Neural cell (in vitro differentiated cells): ENCODE results near the gene PAK5. TPM values are rescaled to one million over a fixed set of nuclear protein-coding genes. Genes with fewer than 3 reads are reported as not detected.

Experiments used
- H2AFZ ChIP-seq: fragments of 200-600, 300-800 bp; sonication (generic), shearing (Covaris generic); 2 replicates; pipeline ENCODE4 v1.6.0; 2014; ENCODE audit warnings: low read depth, mild to moderate bottlenecking, antibody characterized with exemption, low read length, moderate library complexity
- H3F3A ChIP-seq: fragments of 200-600 bp; shearing (Covaris generic); 2 replicates; pipeline ENCODE4 v1.6.1; 2016; ENCODE audit warnings: mild to moderate bottlenecking, moderate library complexity, mixed read lengths, antibody characterized with exemption, low read length; ENCODE audit not compliant: insufficient read depth, poor library complexity, severe bottlenecking
- H3K27ac ChIP-seq: fragments of 200-600, 300-800 bp; sonication (generic), shearing (Covaris generic); 2 replicates; pipeline ENCODE4 v1.5.1; 2014; ENCODE audit warnings: mild to moderate bottlenecking, low read length, moderate library complexity
- H3K27me3 ChIP-seq: fragments of 300-800, 200-600 bp; sonication (generic), shearing (Covaris generic); 2 replicates; pipeline ENCODE4 v1.6.0; 2014; ENCODE audit warnings: mild to moderate bottlenecking, low read depth, low read length, moderate library complexity; ENCODE audit not compliant: insufficient read depth
- H3K36me3 ChIP-seq: fragments of 300-800, 200-600 bp; sonication (generic), shearing (Covaris generic); 2 replicates; pipeline ENCODE4 v1.5.1; 2014; ENCODE audit warnings: mild to moderate bottlenecking, antibody characterized with exemption, low read length, moderate library complexity; ENCODE audit not compliant: insufficient read depth
- H3K4me2 ChIP-seq: fragments of 300-800, 200-600 bp; sonication (generic), shearing (Covaris generic); 2 replicates; pipeline ENCODE4 v1.6.0; 2014; ENCODE audit warnings: mild to moderate bottlenecking, low read length
- H3K4me3 ChIP-seq: fragments of 300-800, 200-600 bp; sonication (generic), shearing (Covaris generic); 2 replicates; pipeline ENCODE4 v1.5.1; 2014; ENCODE audit warnings: mild to moderate bottlenecking, low read length, moderate library complexity
- H3K79me2 ChIP-seq: fragments of 200-600 bp; shearing (Covaris generic); replicated peaks from 2 replicates; pipeline ENCODE4 v1.6.0; 2014; ENCODE audit warnings: mild to moderate bottlenecking, low read length, moderate library complexity; ENCODE audit not compliant: insufficient read depth
- H3K9ac ChIP-seq: fragments of 300-800, 200-600 bp; sonication (generic), shearing (Covaris generic); 2 replicates; pipeline ENCODE4 v1.6.1; 2016; ENCODE audit warnings: mild to moderate bottlenecking, low read length, mixed read lengths
- H3K9me2 ChIP-seq: fragments of 200-600 bp; shearing (Covaris generic); 2 replicates; pipeline ENCODE4 v1.6.1; 2016; ENCODE audit warnings: mild to moderate bottlenecking, low read length, mixed read lengths; ENCODE audit not compliant: insufficient read depth
- H3K9me3 ChIP-seq: fragments of 200-600, 300-800 bp; sonication (generic), shearing (Covaris generic); 2 replicates; pipeline ENCODE4 v1.6.1; 2016; ENCODE audit warnings: mild to moderate bottlenecking, mixed run types, low read length, moderate library complexity, mixed read lengths
- H4K20me1 ChIP-seq: fragments of 200-600 bp; shearing (Covaris generic); 2 replicates; pipeline ENCODE4 v1.6.1; 2016; ENCODE audit warnings: mild to moderate bottlenecking, mixed run types; ENCODE audit not compliant: insufficient read depth
- CTCF ChIP-seq: fragments of 450-650 bp; IDR thresholded peaks from 2 replicates; pipeline ENCODE4 v1.5.1; 2014; ENCODE audit warnings: antibody characterized with exemption, mild to moderate bottlenecking, moderate library complexity; ENCODE audit not compliant: poor library complexity, severe bottlenecking
- EP300 ChIP-seq: fragments of 450-650 bp; conservative IDR thresholded peaks from 2 replicates; pipeline ENCODE4 v1.6.1; 2014; ENCODE audit warnings: antibody characterized with exemption, mild to moderate bottlenecking, moderate library complexity; ENCODE audit not compliant: poor library complexity, severe bottlenecking
- EZH2 ChIP-seq: fragments of 200-600, 300-800 bp; shearing (Covaris generic), sonication (generic); IDR thresholded peaks from 2 replicates; pipeline ENCODE4 v1.6.1; 2014; ENCODE audit warnings: antibody characterized with exemption, low read length, borderline replicate concordance, mild to moderate bottlenecking; ENCODE audit not compliant: insufficient read depth, poor library complexity, severe bottlenecking
- MXI1 ChIP-seq: fragments of 450-650 bp; conservative IDR thresholded peaks from 2 replicates; pipeline ENCODE4 v1.6.1; 2014; ENCODE audit warnings: antibody characterized with exemption, mild to moderate bottlenecking; ENCODE audit not compliant: poor library complexity, severe bottlenecking
- POLR2AphosphoS5 ChIP-seq: IDR thresholded peaks from 2 replicates; pipeline ENCODE4 v1.6.1; 2012
- RAD21 ChIP-seq: fragments of 450-650 bp; conservative IDR thresholded peaks from 2 replicates; pipeline ENCODE4 v1.6.1; 2014; ENCODE audit warnings: antibody characterized with exemption, mild to moderate bottlenecking, moderate library complexity
- REST ChIP-seq: IDR thresholded peaks from 2 replicates; pipeline ENCODE4 v1.6.1; 2012; ENCODE audit warnings: borderline replicate concordance
- SMC3 ChIP-seq: fragments of 450-650 bp; conservative IDR thresholded peaks from 2 replicates; pipeline ENCODE4 v1.6.1; 2014; ENCODE audit warnings: antibody characterized with exemption, mild to moderate bottlenecking, moderate library complexity; ENCODE audit not compliant: poor library complexity
- TAF1 ChIP-seq: IDR thresholded peaks from 2 replicates; pipeline ENCODE4 v1.6.1; 2012; ENCODE audit warnings: low read depth
- polyA plus RNA-seq: library from polyadenylated mRNA; depleted of rRNA; stranded (reverse); fragments of >200 nt; gene quantifications from 2 replicates; pipeline ENCODE4 v1.2.3, GENCODE V29; 2014

Gene PAK5
- polyA plus RNA-seq, 1 donor from 2014 or later: 48.3 TPM

GRCh38 chr20:9630554-9630953, 208.3 kb downstream of the PAK5 start:
- Histone ChIP-seq H3K9ac (no peak overlapping the region), H3K79me2 (no peaks in the 10 kb centered on the region), H3K4me3 (no peak overlapping the region), H3F3A (no peaks in the 10 kb centered on the region), H3K27ac (no peak overlapping the region), H2AFZ (no peak overlapping the region), H3K36me3 (no peaks in the 10 kb centered on the region), H3K27me3 (no peaks in the 10 kb centered on the region), H3K9me3 (no peaks in the 10 kb centered on the region), H3K9me2 (no peaks in the 10 kb centered on the region), H3K4me2 (no peak overlapping the region), H4K20me1 (no peaks in the 10 kb centered on the region)
- TF ChIP-seq RAD21: no peak
- TF ChIP-seq CTCF: no peak
- no peak for TF ChIP-seq POLR2AphosphoS5
- TF ChIP-seq EZH2: no peak
- no peak for TF ChIP-seq REST
- no peak for TF ChIP-seq TAF1
- TF ChIP-seq MXI1: no peak
- TF ChIP-seq EP300: no peak
- TF ChIP-seq SMC3: no peak

GRCh38 chr20:9629831-9630230, 209.0 kb downstream of the PAK5 start:
- no peaks in the 10 kb centered on the region for H3K9me3 ChIP-seq
- H3K27ac ChIP-seq: no peak overlapping the region

GRCh38 chr20:9628589-9628988, 210.3 kb downstream of the PAK5 start:
- no peaks in the 10 kb centered on the region for H3K36me3 ChIP-seq
- no peaks in the 10 kb centered on the region for H3K9me2 ChIP-seq
- H3K9me3 ChIP-seq: no peaks in the 10 kb centered on the region
- H3K9ac ChIP-seq: no peak overlapping the region
- H3K4me3 ChIP-seq: no peak overlapping the region
- no peak overlapping the region for H3K27ac ChIP-seq
- H2AFZ ChIP-seq: no peak overlapping the region
- H3K79me2 ChIP-seq: no peaks in the 10 kb centered on the region
- TF ChIP-seq CTCF: no peak
- no peak for TF ChIP-seq RAD21
- H3K4me2 ChIP-seq: no peak overlapping the region
- H3K27me3 ChIP-seq: no peaks in the 10 kb centered on the region
- H3F3A ChIP-seq: no peaks in the 10 kb centered on the region
- H4K20me1 ChIP-seq: no peaks in the 10 kb centered on the region

More at GRCh38 chr20:9629831-9630230, 209.0 kb downstream of the PAK5 start:
- Histone ChIP-seq H3K79me2 (no peaks in the 10 kb centered on the region), H3K36me3 (no peaks in the 10 kb centered on the region), H3F3A (no peaks in the 10 kb centered on the region), H3K4me2 (no peak overlapping the region), H4K20me1 (no peaks in the 10 kb centered on the region), H3K4me3 (no peak overlapping the region), H3K9me2 (no peaks in the 10 kb centered on the region), H3K9ac (no peak overlapping the region), H3K27me3 (no peaks in the 10 kb centered on the region), H2AFZ (no peak overlapping the region)
- TF ChIP-seq TAF1 (no peak), EP300 (no peak)
